D721Med (cell line): Measurements from ENCODE around the gene STARD3NL.

Source experiments
- DNase-seq: peaks from one replicate; pipeline ENCODE4 v3.0.0; 2011; ENCODE audit warnings: low spot score; ENCODE audit not compliant: insufficient read length
- FAIRE-seq: peaks from 2 replicates; lab custom pipeline; 2011; peaks lifted over from hg19 to GRCh38; lab: Jason Lieb, UNC
- CTCF ChIP-seq: IDR thresholded peaks from 2 replicates; pipeline ENCODE4 v1.5.1; 2012; ENCODE audit warnings: mild to moderate bottlenecking, control low read depth; ENCODE audit not compliant: insufficient read depth; ENCODE audit errors: missing control alignments

STARD3NL gene

DNA sequence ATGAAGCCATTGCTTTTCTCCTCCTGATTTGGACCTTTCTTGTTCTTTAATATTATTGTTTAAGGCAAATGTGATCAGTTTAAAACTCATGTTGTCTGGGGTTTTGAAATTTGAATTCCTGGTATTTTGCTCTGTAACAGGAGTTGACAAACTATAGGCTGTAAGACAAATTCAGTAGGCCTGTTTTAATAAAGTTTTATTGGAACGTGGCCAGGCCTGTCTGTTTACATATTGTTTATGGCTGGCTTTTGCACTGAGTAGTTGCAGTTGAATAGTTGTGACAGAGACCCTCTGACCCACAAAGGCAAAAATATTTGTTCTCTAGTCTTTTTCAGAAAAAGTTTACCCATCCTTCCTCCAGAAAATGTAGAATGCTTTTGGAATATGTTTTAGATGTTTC lies 29.8 kb downstream of the STARD3NL start:
- FAIRE-seq (no peak), DNase-seq (no peak)
- TF ChIP-seq CTCF, result no peak

DNA sequence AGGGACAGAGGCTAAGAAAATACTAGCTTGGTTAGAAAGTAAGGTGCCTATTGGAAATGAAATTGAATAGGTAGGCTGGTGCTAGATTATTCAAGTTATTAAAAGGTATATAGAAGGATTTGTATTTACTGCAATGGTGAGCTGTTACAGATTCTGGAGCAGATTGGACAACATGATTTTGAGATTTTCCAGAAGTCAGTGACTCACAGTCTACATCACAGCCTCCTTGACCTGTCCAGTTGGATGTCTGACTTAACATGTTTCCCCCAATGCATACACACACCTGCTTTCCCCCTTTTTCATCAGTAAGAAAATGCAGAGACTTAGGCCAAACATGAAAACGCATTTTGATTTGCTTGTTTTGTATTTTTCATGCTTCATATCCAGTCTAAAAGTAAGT lies 33.4 kb downstream of the STARD3NL start:
- FAIRE-seq (no peak), DNase-seq (no peak)
- no peak for TF ChIP-seq CTCF

GRCh38 chr7:38211940-38212339 lies 33.9 kb downstream of the STARD3NL start:
- no peak for FAIRE-seq
- no peak for DNase-seq
- TF ChIP-seq CTCF, result no peak

DNA sequence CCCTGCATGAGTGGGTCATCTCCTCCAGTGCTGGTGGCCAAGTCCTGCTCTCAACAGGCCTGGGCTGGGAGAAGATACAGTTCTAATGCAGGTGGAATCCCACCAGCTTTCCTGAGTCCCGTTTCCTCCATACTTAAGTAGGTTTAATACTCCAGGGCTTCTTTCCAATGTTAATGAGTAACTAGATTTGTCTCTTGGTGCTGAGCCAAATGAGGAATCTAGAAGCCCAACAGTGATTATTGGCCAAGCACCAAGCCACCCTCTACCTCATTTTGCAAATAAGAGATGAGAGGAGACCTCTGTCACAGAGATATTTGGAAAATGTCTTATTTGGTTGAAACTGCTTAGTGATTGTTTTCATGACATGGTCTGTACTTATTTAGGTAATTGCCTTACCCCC lies 37.1 kb downstream of the STARD3NL start:
- no peak for TF ChIP-seq CTCF
- no peak for FAIRE-seq
- no peak for DNase-seq

DNA sequence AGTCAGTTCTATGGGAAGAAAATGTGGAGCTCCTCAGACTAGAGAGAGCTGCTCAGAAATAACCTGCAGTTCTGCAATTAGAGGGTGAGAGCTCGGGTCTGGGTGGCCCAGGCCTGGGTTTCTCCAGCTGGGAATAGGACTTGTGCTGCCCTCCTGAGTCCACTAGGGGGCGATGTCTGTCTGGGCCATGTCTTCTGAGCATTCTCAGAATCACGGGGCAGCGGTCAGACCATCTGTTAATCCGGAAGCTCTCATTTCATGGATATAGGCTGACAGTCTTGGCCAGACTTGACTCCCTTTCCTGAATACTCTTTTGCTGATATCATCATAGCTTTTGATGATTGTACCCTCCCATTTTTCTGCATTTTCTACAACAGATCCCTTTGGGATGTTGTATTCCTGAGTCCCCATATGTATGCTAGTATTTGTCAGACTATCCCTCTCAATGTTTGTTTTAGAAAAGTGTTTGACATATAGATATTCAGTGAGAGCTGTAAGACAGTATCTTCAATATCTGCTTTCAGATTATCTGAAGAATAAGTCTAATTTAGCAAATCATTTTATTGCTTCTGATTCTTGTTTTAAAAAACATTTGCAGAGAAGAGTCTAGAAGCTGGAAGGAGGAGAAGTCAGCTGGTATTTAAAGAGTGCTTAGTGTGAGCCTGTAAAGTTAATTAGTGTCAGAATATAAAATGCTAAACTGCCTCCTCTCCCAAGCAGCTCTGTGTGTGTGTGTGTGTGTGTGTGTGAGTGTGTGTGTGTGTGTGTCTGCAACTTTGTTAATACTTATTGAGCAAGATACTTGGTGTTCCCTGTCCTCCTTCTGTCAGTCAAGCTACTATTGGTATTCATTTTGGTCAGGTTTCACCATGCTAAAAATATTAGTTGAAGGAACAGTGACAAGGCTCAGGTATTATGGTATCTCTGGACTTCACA lies 38.0 kb downstream of the STARD3NL start:
- peak; percentile 86 for TF ChIP-seq CTCF
- DNase-seq, result peak; percentile 35
- no peak for FAIRE-seq

DNA sequence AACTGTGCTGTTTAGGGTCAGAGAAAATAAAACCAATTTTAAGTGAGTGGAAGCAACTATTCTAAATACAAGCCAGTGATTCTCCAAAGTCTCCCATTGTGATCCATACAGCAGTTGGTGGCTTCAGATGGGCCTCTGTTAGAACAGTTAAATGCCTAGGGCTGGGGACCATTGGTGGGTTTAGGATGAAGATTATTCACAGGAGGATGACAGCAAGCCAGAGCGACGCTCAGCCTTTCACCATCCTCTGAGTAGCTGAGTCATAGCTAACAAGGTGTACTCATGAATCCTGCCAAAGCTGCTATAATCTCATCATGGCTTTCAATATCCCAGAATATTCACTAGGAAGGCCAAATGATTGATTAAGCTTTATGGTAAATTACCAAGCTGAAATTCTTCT lies 39.6 kb downstream of the STARD3NL start:
- FAIRE-seq (peak; percentile 77), DNase-seq (no peak)
- TF ChIP-seq CTCF, result no peak

DNA sequence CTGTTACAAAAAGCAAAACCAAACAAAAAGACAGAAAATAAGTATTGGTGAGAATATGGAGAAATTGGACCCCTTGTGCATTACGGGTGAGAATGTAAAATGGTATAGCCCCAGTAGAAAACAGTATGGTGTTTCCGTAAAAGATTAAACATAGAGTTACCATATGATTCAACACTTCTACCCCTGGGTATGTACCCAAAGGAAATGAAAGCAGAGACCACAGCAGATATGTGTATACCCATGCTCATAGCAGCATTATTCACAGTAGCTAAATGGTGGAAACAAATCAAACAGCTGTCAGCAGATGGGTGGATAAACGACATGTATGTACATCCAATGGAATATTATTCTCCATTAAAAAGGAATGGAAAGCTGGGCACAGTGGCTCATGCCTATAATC lies 42.4 kb downstream of the STARD3NL start:
- DNase-seq (no peak), FAIRE-seq (no peak)
- no peak for TF ChIP-seq CTCF
